Stromal cell of bone marrow (primary cell): ENCODE data around the gene C4orf36.
"Not testable (repeated sequence)": the region's sequence is repeated elsewhere in the genome, so short reads cannot be mapped to it uniquely, and the experiment has no call there.

Experiments used
- DNase-seq: peaks from one replicate; pipeline ENCODE4 v3.0.0-alpha.2; 2012; ENCODE audit warnings: low read depth

The C4orf36 gene

GRCh38 chr4:86916392-86916791, 24.2 kb upstream of the C4orf36 start:
- no peak for DNase-seq

GRCh38 chr4:86910820-86911684, 18.8 kb upstream of the C4orf36 start:
- DNase-seq: no peak

DNA sequence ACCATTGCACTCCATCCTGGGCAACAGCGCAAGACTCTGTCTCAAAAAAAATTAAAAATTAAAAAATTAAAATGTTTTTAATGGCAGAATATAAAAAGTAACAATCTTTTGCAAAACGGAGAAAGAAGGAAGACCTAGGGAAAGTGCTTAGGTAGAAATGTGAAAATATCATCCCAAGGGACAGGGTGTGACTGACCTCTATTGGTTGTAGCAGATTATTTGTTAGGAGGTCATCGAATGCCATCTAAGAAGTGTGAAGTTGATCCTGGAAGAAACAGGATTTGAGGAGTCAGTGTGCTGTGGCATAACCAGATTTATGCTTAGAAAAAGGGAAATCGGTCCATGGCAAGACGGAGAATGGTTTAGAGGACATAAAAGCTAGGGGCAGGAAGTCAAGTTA, 18.1 kb upstream of the C4orf36 start:
- DNase-seq: no peak

- DNase-seq: no peak
Observed at GRCh38 chr4:86909546-86910295, 17.5 kb upstream of the C4orf36 start.

DNA sequence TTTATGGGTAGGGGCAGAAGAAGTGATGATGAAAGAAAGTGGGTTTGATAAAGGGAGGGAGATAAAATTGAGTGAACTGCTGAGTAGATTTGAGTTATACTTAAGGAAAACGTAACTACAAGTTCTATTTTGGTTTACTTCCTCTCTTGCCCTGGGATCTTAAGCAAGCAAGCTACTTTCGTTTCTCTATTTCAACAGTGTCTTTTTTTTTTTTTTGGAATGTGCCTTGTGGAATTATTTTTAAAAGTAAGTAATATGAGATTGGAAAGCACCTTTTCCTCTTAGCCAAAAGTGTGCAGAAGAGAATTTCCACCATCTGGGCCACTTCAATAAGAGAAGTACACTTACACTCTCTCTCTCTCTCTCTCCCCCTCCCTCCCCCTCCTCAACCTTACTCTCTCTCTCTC, 16.0 kb upstream of the C4orf36 start:
- no peak for DNase-seq

DNA sequence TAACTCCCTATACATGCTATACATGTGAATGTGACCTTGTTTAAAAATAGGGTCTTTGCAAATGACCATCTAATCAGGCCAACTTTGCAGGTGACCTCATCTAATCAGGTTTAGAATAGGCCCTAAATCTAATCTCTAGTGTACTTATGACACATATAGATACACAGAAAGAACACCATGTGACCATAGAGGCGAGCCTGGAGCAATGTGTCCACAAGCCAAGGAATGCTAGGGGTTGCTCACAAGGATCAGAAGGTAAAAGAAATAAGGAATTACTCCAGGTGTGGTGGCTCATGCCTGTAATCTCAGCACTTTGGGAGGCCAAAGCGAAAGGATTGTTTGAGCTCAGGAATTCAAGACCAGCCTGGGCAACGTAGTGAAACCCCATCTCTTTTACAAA, 9.6 kb upstream of the C4orf36 start:
- no peak for DNase-seq

- no peak for DNase-seq
Observed at GRCh38 chr4:86898562-86898961, 6.3 kb upstream of the C4orf36 start.

- DNase-seq: no peak
Observed at GRCh38 chr4:86896596-86896995, 4.4 kb upstream of the C4orf36 start.

GRCh38 chr4:86895692-86896488, 3.7 kb upstream of the C4orf36 start:
- peak; percentile 50 for DNase-seq

GRCh38 chr4:86894455-86894854, 2.2 kb upstream of the C4orf36 start:
- DNase-seq: no peak

GRCh38 chr4:86893136-86893535, 914 bp upstream of the C4orf36 start:
- no peak for DNase-seq

DNA sequence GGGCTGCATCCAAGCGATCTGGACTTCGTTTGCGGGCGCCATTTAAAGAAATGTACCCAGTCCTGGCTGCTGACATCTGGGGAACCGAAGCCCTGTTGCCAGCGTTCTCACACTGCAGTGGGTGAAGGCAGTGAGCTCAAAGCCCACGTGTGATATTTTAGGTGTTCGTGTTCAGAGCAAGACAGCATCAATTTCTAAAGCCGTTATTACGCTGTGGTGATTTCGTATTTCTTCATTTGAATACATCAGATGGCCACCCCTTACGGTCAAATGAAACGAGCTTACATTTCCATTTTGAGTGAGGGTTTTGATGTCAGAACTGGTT, 376 bp upstream of the C4orf36 start:
- DNase-seq: no peak

DNA sequence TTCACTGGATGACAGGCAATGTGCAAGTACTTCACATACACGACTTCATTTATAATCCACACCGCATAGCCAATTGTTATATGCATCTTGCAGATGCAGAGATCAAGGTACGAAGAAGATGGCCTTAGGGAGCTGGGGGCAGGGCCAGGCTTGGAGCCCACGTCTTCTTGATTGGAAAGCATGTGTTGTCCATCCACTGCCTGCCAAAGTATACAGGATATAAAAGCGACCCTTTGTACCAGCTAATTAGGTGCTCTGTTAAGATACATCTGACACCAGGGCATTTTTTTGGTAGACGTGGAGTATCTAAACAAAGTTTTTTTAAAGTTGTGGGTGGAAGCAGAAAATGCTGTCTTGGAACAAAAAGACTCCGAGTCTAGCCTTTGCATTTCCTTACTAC, 1.4 kb downstream of the C4orf36 start:
- no peak for DNase-seq

DNA sequence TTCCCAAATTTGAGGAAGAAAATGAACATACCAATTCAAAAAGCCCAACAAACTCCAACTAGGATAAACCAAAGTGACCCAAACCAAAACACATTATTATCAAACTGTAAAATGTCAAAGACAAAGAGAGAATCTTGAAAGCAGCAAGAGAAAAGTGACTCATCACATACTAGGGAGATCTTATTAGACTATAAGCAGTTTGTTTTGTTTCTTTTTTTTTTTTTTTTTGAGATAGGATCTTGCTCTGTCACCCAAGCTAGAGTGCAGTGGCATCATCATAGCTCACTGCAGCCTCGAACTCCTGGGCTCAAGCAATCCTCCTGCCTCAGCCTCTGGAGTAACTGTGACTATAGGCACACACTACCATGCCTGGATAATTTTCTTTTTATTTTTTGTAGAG, 12.6 kb downstream of the C4orf36 start:
- no peak for DNase-seq

DNA sequence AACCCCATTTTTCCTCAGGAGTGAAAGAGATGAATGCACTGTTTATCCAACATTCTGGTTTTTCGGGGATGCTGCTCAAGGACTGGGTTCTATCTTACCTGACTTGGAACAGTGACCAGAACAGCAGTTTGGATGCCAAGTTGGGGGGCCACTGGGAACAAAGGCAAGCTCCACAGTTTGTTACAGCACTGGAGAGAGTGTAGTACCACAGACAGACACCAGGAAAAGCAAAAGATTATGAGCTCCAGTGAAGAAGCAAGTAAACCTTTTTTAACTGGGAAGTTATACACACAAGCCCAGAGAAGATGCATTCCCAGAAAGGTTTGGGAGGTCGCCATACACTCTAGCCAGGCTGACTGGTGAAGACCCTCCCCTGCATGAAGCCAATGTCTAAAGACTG, 13.6 kb downstream of the C4orf36 start:
- no peak for DNase-seq

DNA sequence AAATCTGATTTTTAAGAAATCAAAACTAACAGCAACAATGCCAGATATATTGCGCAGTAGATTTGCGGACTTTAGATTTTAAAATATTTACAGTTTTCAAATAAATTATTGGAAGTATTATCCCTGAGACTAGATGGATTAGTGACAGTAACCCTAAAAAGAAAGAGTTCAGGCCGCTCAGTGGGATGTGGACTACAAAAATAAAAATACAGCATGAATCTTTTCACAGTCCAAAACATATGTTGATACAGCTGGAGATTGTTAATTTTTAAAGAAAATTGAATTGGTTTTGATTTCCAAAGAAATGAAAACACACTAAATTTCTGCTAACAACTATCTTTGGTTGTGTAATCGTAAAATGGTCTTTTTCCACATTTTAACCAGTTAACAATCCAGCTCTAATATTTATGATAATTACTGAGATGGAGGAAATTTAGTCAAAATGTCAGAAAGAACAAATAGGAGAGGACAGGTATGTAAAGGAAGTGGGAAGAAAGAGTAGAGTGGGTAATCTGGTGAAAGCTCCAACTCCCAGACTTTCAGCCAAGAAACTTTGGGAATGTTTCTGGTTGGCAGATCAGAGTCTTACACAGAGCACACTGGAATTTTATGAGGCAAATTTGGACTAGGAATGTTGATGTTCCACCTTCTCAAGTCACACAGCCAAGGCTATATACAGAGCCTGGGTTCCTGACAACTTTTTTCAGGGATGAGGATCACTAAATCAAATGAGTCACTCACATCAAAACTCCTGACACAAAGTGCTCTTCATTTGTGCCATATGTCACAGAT, 15.1 kb downstream of the C4orf36 start:
- DNase-seq: no peak

GRCh38 chr4:86875436-86875835, 16.8 kb downstream of the C4orf36 start:
- not testable (repeated sequence) for DNase-seq

DNA sequence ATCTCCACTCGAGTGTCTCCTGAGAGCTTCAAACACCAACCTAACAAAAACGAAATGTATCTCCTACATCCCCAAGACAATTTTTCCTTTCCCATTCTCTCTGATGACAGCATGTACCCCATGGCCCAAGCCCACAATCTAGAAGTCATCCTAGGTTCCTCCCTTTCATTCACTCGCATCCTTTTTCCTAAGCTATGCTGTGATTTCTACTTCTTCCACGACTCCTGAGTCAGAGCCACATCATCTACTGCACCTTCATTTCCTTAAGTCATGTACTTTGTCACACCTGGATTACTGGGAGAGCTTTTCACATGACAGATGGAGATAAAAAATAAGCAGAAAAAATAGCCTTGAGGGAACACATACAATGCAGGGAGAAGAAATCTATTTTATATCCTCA, 20.1 kb downstream of the C4orf36 start:
- no peak for DNase-seq

- DNase-seq: no peak
Observed at GRCh38 chr4:86870442-86871069, 21.7 kb downstream of the C4orf36 start.

DNA sequence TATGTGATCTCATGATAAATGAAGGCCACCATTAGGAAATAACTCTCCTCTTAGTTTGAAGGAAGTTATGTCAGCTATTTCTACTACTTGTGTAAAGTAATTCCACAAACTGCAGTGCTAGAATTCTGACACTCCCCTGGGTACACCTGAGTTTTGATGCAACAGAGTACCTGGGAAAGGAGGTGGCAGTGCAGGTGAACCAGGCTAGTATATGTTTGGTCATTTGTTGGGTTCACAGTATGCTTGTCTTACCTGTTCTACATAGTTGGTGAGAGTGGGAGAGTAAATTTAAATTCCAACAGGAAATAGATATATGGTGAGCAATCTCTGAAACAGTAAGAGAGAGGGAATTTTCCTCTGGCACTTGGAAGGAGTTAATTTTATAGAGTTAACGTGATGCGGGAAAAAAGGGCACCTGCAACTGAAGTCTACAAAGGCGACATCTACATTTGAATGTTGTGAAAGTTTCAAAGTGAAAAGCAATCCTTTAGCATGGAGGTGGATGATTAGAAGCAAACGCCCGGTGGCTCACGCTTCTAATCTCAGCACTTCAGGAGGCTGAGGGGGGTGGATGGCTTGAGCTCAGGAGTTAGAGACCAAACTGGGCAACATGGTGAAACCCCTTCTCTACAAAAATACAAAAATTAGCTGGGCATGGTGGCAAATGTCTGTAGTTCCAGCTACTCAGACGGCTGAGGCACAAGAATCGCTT, 34.7 kb downstream of the C4orf36 start:
- no peak for DNase-seq

- no peak for DNase-seq
Observed at GRCh38 chr4:86856896-86857295, 35.3 kb downstream of the C4orf36 start.
